ENCODE results near the gene VWA8.

The VWA8 gene

GRCh38 chr13:41820581-41821237, 140.2 kb downstream of the VWA8 start:
- Histone ChIP-seq H3K4me1 (ENCODE audit: control extremely low read depth in 1 of 4, control insufficient read depth in 4 of 4, insufficient read depth in 4 of 4, low read length in 3 of 4) (peaks cover 7 to 10% (median 9%) of the 10 kb centered on the region in 4 experiments), H3K27ac (ENCODE audit: insufficient read depth in 1 of 2, low read depth in 1 of 2, low read length in 2 of 2, poor library complexity in 1 of 2, severe bottlenecking in 2 of 2) (no peak overlapping the region), H3K27me3 (replicated peaks in 2 of 5; ENCODE audit: control insufficient read depth in 4 of 5, insufficient read depth in 5 of 5, low read length in 4 of 5) (no peaks in the 10 kb centered on the region), H3K9me3 (ENCODE audit: control extremely low read depth in 1 of 5, control insufficient read depth in 4 of 5, insufficient read depth in 2 of 5, low read depth in 1 of 5, low read length in 4 of 5) (peaks cover 0 to 1% (median 0%) of the 10 kb centered on the region in 5 experiments), H3K36me3 (ENCODE audit: control insufficient read depth in 4 of 4, insufficient read depth in 4 of 4, low read length in 3 of 4) (peaks cover 0 to 16% (median 7%) of the 10 kb centered on the region in 4 experiments), H3K4me3 (ENCODE audit: control insufficient read depth in 1 of 7, extremely low read depth in 1 of 7, insufficient read depth in 4 of 7, low read depth in 2 of 7, low read length in 6 of 7) (no peak overlapping the region)
- WGBS (ENCODE audit: insufficient coverage), result 100% methylated on average over 1 of the region's 1 CpG
- ChIA-PET POLR2A (interaction anchor here (0.7 kb wide), 1 partner anchor 760 kb away, joined by 3 read pairs; no protein-coding TSS in a partner anchor), CTCF (no interaction called here)
- DNase-seq, result peak in 2 of 3 donors; percentile 35 to 53

- no peak for DNase-seq
- Histone ChIP-seq H3K27me3 (replicated peaks in 2 of 5; ENCODE audit: control insufficient read depth in 4 of 5, insufficient read depth in 5 of 5, low read length in 4 of 5) (no peaks in the 10 kb centered on the region), H3K9me3 (ENCODE audit: control extremely low read depth in 1 of 5, control insufficient read depth in 4 of 5, insufficient read depth in 2 of 5, low read depth in 1 of 5, low read length in 4 of 5) (peaks cover 0 to 1% (median 0%) of the 10 kb centered on the region in 5 experiments), H3K27ac (ENCODE audit: insufficient read depth in 1 of 2, low read depth in 1 of 2, low read length in 2 of 2, poor library complexity in 1 of 2, severe bottlenecking in 2 of 2) (no peak overlapping the region), H3K4me3 (ENCODE audit: control insufficient read depth in 1 of 7, extremely low read depth in 1 of 7, insufficient read depth in 4 of 7, low read depth in 2 of 7, low read length in 6 of 7) (no peak overlapping the region), H3K36me3 (ENCODE audit: control insufficient read depth in 4 of 4, insufficient read depth in 4 of 4, low read length in 3 of 4) (peaks cover 3 to 16% (median 10%) of the 10 kb centered on the region in 4 experiments), H3K4me1 (ENCODE audit: control extremely low read depth in 1 of 4, control insufficient read depth in 4 of 4, insufficient read depth in 4 of 4, low read length in 3 of 4) (peaks cover 3 to 15% (median 6%) of the 10 kb centered on the region in 4 experiments)
- ChIA-PET CTCF (interaction anchor here (1.3 kb wide), 1 partner anchor 16 kb away, joined by 3 read pairs; no protein-coding TSS in a partner anchor), POLR2A (no interaction called here)
- 100% methylated on average over 2 of the region's 3 CpGs for WGBS (ENCODE audit: insufficient coverage)
These were observed 144.9 kb downstream of the VWA8 start for GRCh38 chr13:41816057-41816456.

DNA sequence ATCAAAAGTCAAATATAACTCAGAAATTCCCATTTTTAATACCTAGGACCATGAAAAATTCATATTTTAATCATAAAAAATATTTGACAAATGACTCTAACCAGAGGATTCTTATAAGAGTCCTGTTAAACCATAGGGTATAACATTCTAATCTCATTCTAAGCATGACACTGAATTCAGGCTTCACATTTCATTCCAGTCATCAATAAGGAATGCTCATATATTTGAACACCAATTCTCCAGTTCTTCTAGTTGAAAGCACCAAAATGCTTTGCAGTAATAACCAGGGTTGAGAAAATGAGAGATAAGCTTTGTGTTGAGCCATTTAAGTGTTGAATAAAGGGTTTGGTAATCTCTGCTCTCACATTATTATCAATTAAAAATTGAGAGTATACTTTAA, 147.5 kb downstream of the VWA8 start:
- peaks cover 0 to 1% (median 0%) of the 10 kb centered on the region in 5 experiments for H3K9me3 ChIP-seq (ENCODE audit: control extremely low read depth in 1 of 5, control insufficient read depth in 4 of 5, insufficient read depth in 2 of 5, low read depth in 1 of 5, low read length in 4 of 5)
- ChIA-PET POLR2A (no interaction called here), CTCF (no interaction called here)
- H3K36me3 ChIP-seq (ENCODE audit: control insufficient read depth in 4 of 4, insufficient read depth in 4 of 4, low read length in 3 of 4), result peaks cover 3 to 17% (median 8%) of the 10 kb centered on the region in 4 experiments
- H3K27me3 ChIP-seq (replicated peaks in 2 of 5; ENCODE audit: control insufficient read depth in 4 of 5, insufficient read depth in 5 of 5, low read length in 4 of 5), result no peaks in the 10 kb centered on the region
- DNase-seq, result no peak
- H3K4me3 ChIP-seq (ENCODE audit: control insufficient read depth in 1 of 7, extremely low read depth in 1 of 7, insufficient read depth in 4 of 7, low read depth in 2 of 7, low read length in 6 of 7), result no peak overlapping the region
- peaks cover 0 to 9% (median 1%) of the 10 kb centered on the region in 4 experiments for H3K4me1 ChIP-seq (ENCODE audit: control extremely low read depth in 1 of 4, control insufficient read depth in 4 of 4, insufficient read depth in 4 of 4, low read length in 3 of 4)
- H3K27ac ChIP-seq (ENCODE audit: insufficient read depth in 1 of 2, low read depth in 1 of 2, low read length in 2 of 2, poor library complexity in 1 of 2, severe bottlenecking in 2 of 2), result no peak overlapping the region

- DNase-seq, result no peak
- POLR2A ChIA-PET, result no interaction called here
- H3K27ac ChIP-seq (ENCODE audit: insufficient read depth in 1 of 2, low read depth in 1 of 2, low read length in 2 of 2, poor library complexity in 1 of 2, severe bottlenecking in 2 of 2), result no peak overlapping the region
- CTCF ChIA-PET, result no interaction called here
- WGBS (ENCODE audit: insufficient coverage), result no CpG with 5 or more reads among the region's 2 CpGs
- H3K4me1 ChIP-seq (ENCODE audit: control extremely low read depth in 1 of 4, control insufficient read depth in 4 of 4, insufficient read depth in 4 of 4, low read length in 3 of 4), result peaks cover 0 to 9% (median 1%) of the 10 kb centered on the region in 4 experiments
- peaks cover 3 to 21% (median 8%) of the 10 kb centered on the region in 4 experiments for H3K36me3 ChIP-seq (ENCODE audit: control insufficient read depth in 4 of 4, insufficient read depth in 4 of 4, low read length in 3 of 4)
- no peak overlapping the region for H3K4me3 ChIP-seq (ENCODE audit: control insufficient read depth in 1 of 7, extremely low read depth in 1 of 7, insufficient read depth in 4 of 7, low read depth in 2 of 7, low read length in 6 of 7)
- H3K27me3 ChIP-seq (replicated peaks in 2 of 5; ENCODE audit: control insufficient read depth in 4 of 5, insufficient read depth in 5 of 5, low read length in 4 of 5), result no peaks in the 10 kb centered on the region
- H3K9me3 ChIP-seq (ENCODE audit: control extremely low read depth in 1 of 5, control insufficient read depth in 4 of 5, insufficient read depth in 2 of 5, low read depth in 1 of 5, low read length in 4 of 5), result peaks cover 0 to 1% (median 0%) of the 10 kb centered on the region in 5 experiments
These were observed 148.1 kb downstream of the VWA8 start for GRCh38 chr13:41812851-41813250.

GRCh38 chr13:41812237-41812636, 148.7 kb downstream of the VWA8 start:
- peaks cover 0 to 1% (median 0%) of the 10 kb centered on the region in 5 experiments for H3K9me3 ChIP-seq (ENCODE audit: control extremely low read depth in 1 of 5, control insufficient read depth in 4 of 5, insufficient read depth in 2 of 5, low read depth in 1 of 5, low read length in 4 of 5)
- H3K27me3 ChIP-seq (replicated peaks in 2 of 5; ENCODE audit: control insufficient read depth in 4 of 5, insufficient read depth in 5 of 5, low read length in 4 of 5), result no peaks in the 10 kb centered on the region
- H3K36me3 ChIP-seq (ENCODE audit: control insufficient read depth in 4 of 4, insufficient read depth in 4 of 4, low read length in 3 of 4), result peaks cover 5 to 24% (median 9%) of the 10 kb centered on the region in 4 experiments
- peak overlapping the region in 1 of 2 experiments; percentile 30 for H3K27ac ChIP-seq (ENCODE audit: insufficient read depth in 1 of 2, low read depth in 1 of 2, low read length in 2 of 2, poor library complexity in 1 of 2, severe bottlenecking in 2 of 2)
- WGBS (ENCODE audit: insufficient coverage), result no CpG with 5 or more reads among the region's 1 CpG
- H3K4me3 ChIP-seq (ENCODE audit: control insufficient read depth in 1 of 7, extremely low read depth in 1 of 7, insufficient read depth in 4 of 7, low read depth in 2 of 7, low read length in 6 of 7), result no peak overlapping the region
- H3K4me1 ChIP-seq (ENCODE audit: control extremely low read depth in 1 of 4, control insufficient read depth in 4 of 4, insufficient read depth in 4 of 4, low read length in 3 of 4), result peaks cover 0 to 9% (median 1%) of the 10 kb centered on the region in 4 experiments
- no peak for DNase-seq
- POLR2A ChIA-PET, result no interaction called here
- CTCF ChIA-PET, result no interaction called here

- Histone ChIP-seq H3K9me3 (ENCODE audit: control extremely low read depth in 1 of 5, control insufficient read depth in 4 of 5, insufficient read depth in 2 of 5, low read depth in 1 of 5, low read length in 4 of 5) (peaks cover 0 to 1% (median 0%) of the 10 kb centered on the region in 5 experiments), H3K4me1 (ENCODE audit: control extremely low read depth in 1 of 4, control insufficient read depth in 4 of 4, insufficient read depth in 4 of 4, low read length in 3 of 4) (peaks cover 0 to 9% (median 1%) of the 10 kb centered on the region in 4 experiments), H3K4me3 (ENCODE audit: control insufficient read depth in 1 of 7, extremely low read depth in 1 of 7, insufficient read depth in 4 of 7, low read depth in 2 of 7, low read length in 6 of 7) (peak overlapping the region in 2 of 7 experiments; percentile 4 to 40), H3K36me3 (ENCODE audit: control insufficient read depth in 4 of 4, insufficient read depth in 4 of 4, low read length in 3 of 4) (peaks cover 5 to 24% (median 9%) of the 10 kb centered on the region in 4 experiments), H3K27me3 (replicated peaks in 2 of 5; ENCODE audit: control insufficient read depth in 4 of 5, insufficient read depth in 5 of 5, low read length in 4 of 5) (no peaks in the 10 kb centered on the region), H3K27ac (ENCODE audit: insufficient read depth in 1 of 2, low read depth in 1 of 2, low read length in 2 of 2, poor library complexity in 1 of 2, severe bottlenecking in 2 of 2) (peak overlapping the region in 1 of 2 experiments; percentile 30)
- DNase-seq, result peak in 2 of 3 donors; percentile 24 to 40
- POLR2A ChIA-PET, result no interaction called here
- WGBS (ENCODE audit: insufficient coverage), result 0% methylated on average over 2 of the region's 3 CpGs
- CTCF ChIA-PET, result no interaction called here
These were observed 149.3 kb downstream of the VWA8 start for GRCh38 chr13:41811588-41812021.

DNA sequence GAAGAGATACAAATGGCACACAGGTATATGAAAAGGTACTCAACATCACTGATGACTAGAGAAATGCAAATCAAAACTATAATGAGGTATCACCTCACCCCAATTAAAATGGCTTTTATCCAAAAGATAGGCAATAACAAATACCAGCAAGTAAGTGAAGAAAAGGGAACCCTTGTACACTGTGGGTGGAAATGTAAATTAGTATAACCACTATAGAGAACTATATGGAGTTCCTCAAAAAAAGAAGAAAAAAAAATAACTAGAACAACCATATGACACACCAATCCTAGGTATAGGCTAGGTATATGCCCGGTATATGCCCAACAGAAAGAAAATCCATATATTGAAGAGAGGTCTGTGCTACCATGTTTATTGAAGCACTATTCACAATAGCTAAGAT, 150.9 kb downstream of the VWA8 start:
- CTCF ChIA-PET, result no interaction called here

More for the DNA sequence above, 150.9 kb downstream of the VWA8 start:
- H3K4me3 ChIP-seq (ENCODE audit: control insufficient read depth in 1 of 7, extremely low read depth in 1 of 7, insufficient read depth in 4 of 7, low read depth in 2 of 7, low read length in 6 of 7), result no peak overlapping the region
- peaks cover 0 to 2% (median 0%) of the 10 kb centered on the region in 5 experiments for H3K9me3 ChIP-seq (ENCODE audit: control extremely low read depth in 1 of 5, control insufficient read depth in 4 of 5, insufficient read depth in 2 of 5, low read depth in 1 of 5, low read length in 4 of 5)
- POLR2A ChIA-PET, result no interaction called here
- peaks cover 0 to 9% (median 1%) of the 10 kb centered on the region in 4 experiments for H3K4me1 ChIP-seq (ENCODE audit: control extremely low read depth in 1 of 4, control insufficient read depth in 4 of 4, insufficient read depth in 4 of 4, low read length in 3 of 4)
- no peaks in the 10 kb centered on the region for H3K27me3 ChIP-seq (replicated peaks in 2 of 5; ENCODE audit: control insufficient read depth in 4 of 5, insufficient read depth in 5 of 5, low read length in 4 of 5)
- H3K36me3 ChIP-seq (ENCODE audit: control insufficient read depth in 4 of 4, insufficient read depth in 4 of 4, low read length in 3 of 4), result peaks cover 0 to 15% (median 5%) of the 10 kb centered on the region in 4 experiments
- DNase-seq, result no peak
- 100% methylated on average over 1 of the region's 1 CpG for WGBS (ENCODE audit: insufficient coverage)
- H3K27ac ChIP-seq (ENCODE audit: insufficient read depth in 1 of 2, low read depth in 1 of 2, low read length in 2 of 2, poor library complexity in 1 of 2, severe bottlenecking in 2 of 2), result no peak overlapping the region

Measured in common myeloid progenitor, CD34-positive (primary cell).